ENCODE data around the gene MYH14. TPM values are rescaled to one million over a fixed set of nuclear protein-coding genes. Genes with fewer than 3 reads are reported as not detected.
"Not testable (repeated sequence)": the region's sequence is repeated elsewhere in the genome, so short reads cannot be mapped to it uniquely, and the experiment has no call there.

MYH14 gene
- total and polyA plus RNA-seq, 9 donors, result 11.3 to 49.7 (median 32.9) TPM

DNA sequence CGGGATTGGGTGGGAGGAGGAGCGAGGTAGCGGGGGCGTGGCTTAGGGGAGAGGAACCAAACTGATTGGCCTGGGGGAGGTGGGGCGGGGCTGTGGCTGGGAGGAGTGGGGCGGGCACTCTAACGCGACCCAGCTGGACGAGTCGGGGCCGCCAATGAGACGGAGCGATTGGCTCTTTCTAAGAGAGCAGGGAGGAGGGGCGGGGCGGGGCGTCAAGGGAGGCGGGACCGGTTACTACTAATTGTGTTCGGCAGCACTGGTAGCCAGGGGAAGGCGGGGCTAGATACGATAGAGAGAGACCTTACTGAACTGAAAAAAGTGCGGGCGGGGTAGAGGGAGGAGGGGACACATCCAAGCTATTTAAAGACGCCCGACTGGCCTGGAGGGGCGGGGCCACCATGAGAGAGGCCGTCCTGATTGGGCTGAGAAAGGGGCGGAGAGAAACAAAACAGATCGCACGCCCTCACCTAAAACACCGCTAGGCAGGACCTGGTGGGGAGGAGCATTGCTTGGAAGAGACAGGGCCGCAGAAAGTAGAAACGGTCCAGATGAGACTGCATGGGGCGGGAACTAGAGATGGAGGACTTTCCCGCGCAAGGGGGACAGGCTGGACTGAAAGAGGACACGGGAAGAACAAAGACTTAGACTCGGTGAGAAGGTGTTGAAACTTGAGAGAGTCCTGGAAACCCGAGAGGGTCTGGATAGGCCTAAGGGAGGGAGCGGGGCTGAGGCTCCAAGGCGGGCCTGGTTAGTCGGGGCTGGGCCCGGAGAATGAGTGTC is 125.9 kb downstream of the MYH14 start, which contains the start of gene KCNC3:
Gene KCNC3, minus strand, starts transcription at position 232 of the 780 bp plus-strand sequence. CDS start 295 bp downstream, outside the sequence.
- Histone ChIP-seq H3K4me3 (ENCODE audit: low read length) (peak within 1 kb of the TSS; percentile 31), H3K27ac (ENCODE audit: low read length) (peak within 1 kb of the TSS; percentile 84), H3K9me3 (replicated peaks; ENCODE audit: control insufficient read depth, low read depth, low read length) (no peaks in the 10 kb centered on the region), H3K36me3 (ENCODE audit: control insufficient read depth, insufficient read depth, low read length) (no peaks in the 10 kb centered on the region), H3K27me3 (ENCODE audit: control insufficient read depth, insufficient read depth, low read length) (peaks cover 80% of the 10 kb centered on the region), H3K4me1 (ENCODE audit: control insufficient read depth, insufficient read depth, low read length) (peaks cover 52% of the 10 kb centered on the region)
- peak; percentile 97 for DNase-seq
- WGBS (ENCODE audit: insufficient coverage), result 2% methylated on average over 39 of the region's 43 CpGs

DNA sequence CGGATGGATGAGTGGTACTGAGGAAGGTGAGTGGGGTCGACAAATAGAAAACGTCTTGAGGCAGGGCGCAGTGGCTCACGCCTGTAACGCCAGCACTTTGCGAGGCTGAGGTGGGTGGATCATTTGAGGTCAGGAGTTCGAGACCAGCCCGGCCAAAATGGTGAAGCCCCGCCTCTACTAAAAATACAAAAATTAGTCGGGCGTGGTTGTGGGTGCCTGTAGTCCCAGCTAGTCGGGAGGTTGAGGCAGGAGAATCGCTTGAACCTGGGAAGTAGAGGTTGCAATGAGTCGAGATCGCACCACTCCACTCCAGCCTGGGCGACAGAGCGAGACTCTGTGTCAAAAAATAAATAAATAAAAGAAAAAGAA is 126.5 kb downstream of the MYH14 start:
- peaks cover 82% of the 10 kb centered on the region for H3K27me3 ChIP-seq (ENCODE audit: control insufficient read depth, insufficient read depth, low read length)
- not testable (repeated sequence) for H3K9me3 ChIP-seq (replicated peaks; ENCODE audit: control insufficient read depth, low read depth, low read length); H3K36me3 ChIP-seq (ENCODE audit: control insufficient read depth, insufficient read depth, low read length); DNase-seq
- 0% methylated on average over 8 of the region's 18 CpGs for WGBS (ENCODE audit: insufficient coverage)
- H3K27ac ChIP-seq (ENCODE audit: low read length), result peak overlapping the region; percentile 84
- peak overlapping the region; percentile 25 for H3K4me3 ChIP-seq (ENCODE audit: low read length)
- H3K4me1 ChIP-seq (ENCODE audit: control insufficient read depth, insufficient read depth, low read length), result peaks cover 52% of the 10 kb centered on the region

DNA sequence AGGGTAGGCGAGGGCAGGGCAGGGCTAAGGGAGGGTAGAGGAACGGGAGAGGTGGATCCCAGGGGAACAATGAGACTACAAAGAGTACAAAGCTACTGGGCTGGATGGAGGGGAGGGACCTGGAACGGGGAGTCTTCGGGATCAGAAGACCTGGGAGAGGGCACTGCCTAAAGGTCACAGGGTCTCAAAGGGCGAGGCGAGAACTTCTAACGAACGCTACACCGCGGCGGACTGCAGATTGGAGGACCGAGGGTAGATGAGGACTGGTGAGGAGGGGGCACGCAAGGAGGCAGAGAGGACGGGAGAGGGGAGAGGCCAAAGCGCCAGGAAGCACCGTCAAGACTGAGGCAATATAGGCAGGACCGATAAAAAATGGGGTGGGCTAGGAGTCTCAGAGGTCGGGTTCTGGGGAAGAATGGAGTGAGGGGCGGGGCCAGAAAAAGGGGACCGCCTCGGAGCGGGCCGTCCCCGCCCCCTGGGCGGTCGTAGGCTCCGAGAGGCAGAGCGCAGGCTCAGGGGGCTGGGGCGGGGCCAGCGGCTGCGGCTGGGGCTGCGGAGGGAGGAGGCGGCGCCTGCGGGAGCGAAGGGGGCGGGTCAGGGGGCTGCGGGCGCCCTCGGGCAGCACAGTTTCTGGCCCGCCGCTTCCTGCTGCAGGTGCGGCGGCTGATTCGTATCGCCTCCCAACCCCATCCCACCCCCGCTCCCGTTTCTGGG is 127.1 kb downstream of the MYH14 start:
- Histone ChIP-seq H3K4me1 (ENCODE audit: control insufficient read depth, insufficient read depth, low read length) (peaks cover 49% of the 10 kb centered on the region), H3K27ac (ENCODE audit: low read length) (peak overlapping the region; percentile 29), H3K36me3 (ENCODE audit: control insufficient read depth, insufficient read depth, low read length) (no peaks in the 10 kb centered on the region), H3K27me3 (ENCODE audit: control insufficient read depth, insufficient read depth, low read length) (peaks cover 82% of the 10 kb centered on the region), H3K9me3 (replicated peaks; ENCODE audit: control insufficient read depth, low read depth, low read length) (no peaks in the 10 kb centered on the region), H3K4me3 (ENCODE audit: low read length) (peak overlapping the region; percentile 31)
- WGBS (ENCODE audit: insufficient coverage), result 1% methylated on average over 46 of the region's 48 CpGs
- peak; percentile 74 for DNase-seq

DNA sequence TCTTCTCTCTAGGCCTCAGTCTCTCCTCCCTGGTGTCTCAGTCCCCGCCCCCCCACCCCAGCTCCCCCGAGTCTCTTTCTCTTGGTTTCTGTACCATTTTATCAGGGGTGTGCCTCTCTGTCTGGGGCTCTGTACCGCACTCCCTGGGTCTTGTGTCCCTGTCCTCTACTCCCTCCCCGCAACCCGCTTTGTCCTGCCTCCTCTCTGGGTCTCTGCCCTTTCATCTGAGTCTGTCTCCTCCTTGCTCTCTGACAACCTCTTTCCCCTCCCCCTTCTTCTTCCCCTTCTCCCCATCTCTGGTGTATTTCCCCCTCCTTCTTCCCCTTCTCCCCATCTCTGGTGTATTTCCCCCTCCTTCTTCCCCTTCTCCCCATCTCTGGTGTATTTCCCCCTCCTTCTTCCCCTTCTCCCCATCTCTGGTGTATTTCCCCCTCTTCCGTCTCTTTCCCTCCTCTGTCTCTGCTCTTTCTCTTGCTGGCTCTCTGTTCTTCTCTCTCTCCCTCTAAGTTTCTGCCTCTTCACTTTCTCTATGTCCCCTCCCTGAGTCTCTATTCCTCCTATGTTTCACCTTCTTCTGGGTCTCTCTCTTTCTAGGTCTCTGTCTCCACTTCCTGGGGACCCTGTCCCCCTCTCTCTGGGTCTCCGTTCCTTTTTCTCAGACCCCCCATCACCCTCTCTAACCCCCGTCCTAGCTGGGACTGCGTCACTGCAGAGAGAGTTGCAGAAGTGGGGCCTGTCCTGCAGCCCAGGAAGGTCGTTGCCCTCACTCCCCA is 128.0 kb downstream of the MYH14 start:
- peaks cover 75% of the 10 kb centered on the region for H3K27me3 ChIP-seq (ENCODE audit: control insufficient read depth, insufficient read depth, low read length)
- no peaks in the 10 kb centered on the region for H3K36me3 ChIP-seq (ENCODE audit: control insufficient read depth, insufficient read depth, low read length)
- H3K4me1 ChIP-seq (ENCODE audit: control insufficient read depth, insufficient read depth, low read length), result peaks cover 44% of the 10 kb centered on the region
- no peaks in the 10 kb centered on the region for H3K9me3 ChIP-seq (replicated peaks; ENCODE audit: control insufficient read depth, low read depth, low read length)
- DNase-seq, result no peak
- peak overlapping the region; percentile 53 for H3K27ac ChIP-seq (ENCODE audit: low read length)
- H3K4me3 ChIP-seq (ENCODE audit: low read length), result no peak overlapping the region
- 13% methylated on average over 9 of the region's 10 CpGs for WGBS (ENCODE audit: insufficient coverage)

DNA sequence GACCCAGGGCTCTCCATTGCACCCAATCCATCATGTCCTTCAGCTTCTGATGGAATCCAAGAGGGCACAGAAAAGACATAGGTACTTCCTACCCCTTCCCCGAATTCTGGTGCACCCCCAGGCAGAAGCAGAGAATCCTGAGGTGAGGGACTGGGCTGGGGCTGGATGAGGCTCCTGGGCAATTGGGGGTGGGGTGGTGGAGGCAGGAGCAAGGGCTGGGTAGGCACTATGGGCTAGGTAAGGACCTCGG is 128.5 kb downstream of the MYH14 start:
- peaks cover 44% of the 10 kb centered on the region for H3K4me1 ChIP-seq (ENCODE audit: control insufficient read depth, insufficient read depth, low read length)
- no peaks in the 10 kb centered on the region for H3K9me3 ChIP-seq (replicated peaks; ENCODE audit: control insufficient read depth, low read depth, low read length)
- peaks cover 69% of the 10 kb centered on the region for H3K27me3 ChIP-seq (ENCODE audit: control insufficient read depth, insufficient read depth, low read length)
- H3K4me3 ChIP-seq (ENCODE audit: low read length), result no peak overlapping the region
- DNase-seq, result no peak
- no peaks in the 10 kb centered on the region for H3K36me3 ChIP-seq (ENCODE audit: control insufficient read depth, insufficient read depth, low read length)
- H3K27ac ChIP-seq (ENCODE audit: low read length), result peak overlapping the region; percentile 53
- no CpG with 5 or more reads among the region's 2 CpGs for WGBS (ENCODE audit: insufficient coverage)

DNA sequence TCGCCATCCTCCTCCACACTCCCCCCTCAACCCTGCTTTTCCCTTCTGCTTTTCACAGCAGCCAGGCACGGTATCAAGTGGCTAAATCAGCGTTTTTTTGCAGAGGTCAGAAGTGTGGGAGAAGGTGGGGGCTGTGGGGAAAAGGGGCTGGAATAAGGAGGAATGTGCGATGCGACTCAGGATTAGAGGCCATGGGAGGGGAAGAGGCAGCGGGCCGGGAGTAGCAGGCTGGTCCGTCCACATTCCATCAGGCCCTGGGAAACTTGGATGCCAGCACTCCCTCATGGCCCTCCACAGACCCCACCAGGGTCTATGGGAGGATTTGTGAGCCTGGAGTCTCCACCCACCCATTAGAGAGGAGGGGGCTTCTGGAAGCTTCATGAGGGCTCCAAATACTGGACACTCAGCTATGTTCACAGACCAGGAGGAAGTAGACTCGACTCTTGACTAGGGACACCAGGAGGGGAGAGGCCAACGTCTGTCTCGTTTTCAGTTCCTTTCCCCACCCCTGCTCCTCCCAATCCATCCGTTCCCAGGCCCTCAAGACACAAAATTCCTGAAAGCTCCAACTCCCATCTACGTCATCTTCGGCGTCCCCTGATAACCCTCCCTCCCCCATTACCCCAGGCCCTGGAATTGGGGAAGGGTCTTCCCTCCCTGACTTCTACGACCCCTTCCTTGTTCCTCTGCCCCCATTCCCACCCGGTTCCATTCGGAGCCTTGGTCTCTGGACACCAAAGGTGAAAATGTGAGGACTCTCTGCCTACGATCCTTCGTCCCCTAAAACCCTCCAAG is 129.0 kb downstream of the MYH14 start:
- 6% methylated on average over 10 of the region's 20 CpGs for WGBS (ENCODE audit: insufficient coverage)
- Histone ChIP-seq H3K27ac (ENCODE audit: low read length) (peak overlapping the region; percentile 88), H3K4me1 (ENCODE audit: control insufficient read depth, insufficient read depth, low read length) (peaks cover 44% of the 10 kb centered on the region), H3K27me3 (ENCODE audit: control insufficient read depth, insufficient read depth, low read length) (peaks cover 64% of the 10 kb centered on the region), H3K4me3 (ENCODE audit: low read length) (peak overlapping the region; percentile 53), H3K36me3 (ENCODE audit: control insufficient read depth, insufficient read depth, low read length) (no peaks in the 10 kb centered on the region), H3K9me3 (replicated peaks; ENCODE audit: control insufficient read depth, low read depth, low read length) (no peaks in the 10 kb centered on the region)
- DNase-seq, result peak; percentile 57

DNA sequence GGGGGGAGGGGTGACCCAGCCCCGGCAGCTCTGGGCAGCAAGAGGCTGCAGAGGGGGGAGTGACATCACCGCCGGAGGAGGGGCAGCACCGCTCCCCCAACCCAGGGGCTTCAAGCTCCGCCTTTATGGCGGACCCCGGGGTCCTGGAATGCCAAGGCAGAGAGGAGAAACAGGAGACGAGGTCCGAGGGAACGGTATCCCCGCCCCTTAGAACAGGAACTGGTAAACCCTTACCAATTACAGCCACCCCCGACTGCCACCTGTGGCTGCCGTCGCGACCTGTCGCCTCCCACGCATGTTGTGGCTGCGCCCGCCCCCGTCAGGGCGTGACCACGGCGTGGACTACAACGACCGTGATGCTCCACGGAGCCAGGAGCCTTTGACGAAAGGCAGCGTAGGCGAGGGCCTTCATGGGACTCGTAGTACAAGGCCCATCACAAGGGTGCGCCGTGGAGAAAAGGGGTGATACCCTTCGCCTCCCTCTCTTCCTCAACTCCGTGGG is 129.9 kb downstream of the MYH14 start:
- WGBS (ENCODE audit: insufficient coverage), result under 1% methylated on average over 29 of the region's 34 CpGs
- Histone ChIP-seq H3K27ac (ENCODE audit: low read length) (peak overlapping the region; percentile 88), H3K27me3 (ENCODE audit: control insufficient read depth, insufficient read depth, low read length) (peaks cover 57% of the 10 kb centered on the region), H3K9me3 (replicated peaks; ENCODE audit: control insufficient read depth, low read depth, low read length) (no peaks in the 10 kb centered on the region), H3K36me3 (ENCODE audit: control insufficient read depth, insufficient read depth, low read length) (no peaks in the 10 kb centered on the region), H3K4me1 (ENCODE audit: control insufficient read depth, insufficient read depth, low read length) (peaks cover 39% of the 10 kb centered on the region), H3K4me3 (ENCODE audit: low read length) (peak overlapping the region; percentile 53)
- DNase-seq, result peak; percentile 87

DNA sequence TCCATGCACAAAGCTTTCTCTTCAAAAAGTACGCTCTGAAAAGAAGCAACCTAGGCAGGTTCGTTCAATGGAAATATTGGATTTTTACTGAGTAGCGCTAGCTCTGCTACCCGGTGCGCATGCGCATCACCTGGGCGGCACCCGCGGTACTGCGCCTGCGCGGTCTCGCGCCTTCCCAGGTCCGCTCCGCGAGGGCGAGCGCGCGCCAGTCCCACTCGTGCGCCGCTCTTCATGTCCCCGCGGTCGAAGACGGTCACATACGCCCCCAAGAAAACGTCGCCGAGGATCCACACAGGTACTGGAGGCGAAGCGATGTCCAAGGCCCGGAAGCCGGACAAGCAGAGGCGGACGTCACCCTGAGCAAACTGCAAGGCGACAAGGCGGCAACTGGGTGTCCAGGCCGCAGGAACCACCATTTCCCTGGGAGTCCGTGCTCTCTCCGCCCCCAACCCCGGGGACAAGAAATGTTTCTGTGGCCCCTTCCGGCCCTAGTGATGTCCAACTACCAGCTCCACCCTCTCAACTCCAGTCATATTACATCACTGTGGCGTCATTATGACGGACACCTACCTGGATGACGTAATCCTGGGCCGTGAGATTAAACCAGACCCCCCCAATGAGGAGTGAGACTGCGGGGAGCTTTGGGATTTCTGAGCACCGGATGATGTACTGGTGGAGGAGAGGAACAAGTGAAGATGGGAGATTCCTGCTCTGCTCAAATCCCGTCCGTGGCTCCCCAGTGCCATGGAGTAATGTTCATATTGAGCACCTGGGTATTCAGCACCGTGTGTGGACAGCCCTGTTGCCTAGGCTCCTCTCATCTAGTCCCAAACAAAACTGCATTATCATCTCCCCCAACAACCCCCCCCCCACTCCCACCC is 130.6 kb downstream of the MYH14 start:
- Histone ChIP-seq H3K27me3 (ENCODE audit: control insufficient read depth, insufficient read depth, low read length) (peaks cover 54% of the 10 kb centered on the region), H3K9me3 (replicated peaks; ENCODE audit: control insufficient read depth, low read depth, low read length) (no peaks in the 10 kb centered on the region), H3K4me3 (ENCODE audit: low read length) (peak overlapping the region; percentile 53), H3K27ac (ENCODE audit: low read length) (peak overlapping the region; percentile 55), H3K4me1 (ENCODE audit: control insufficient read depth, insufficient read depth, low read length) (peaks cover 37% of the 10 kb centered on the region), H3K36me3 (ENCODE audit: control insufficient read depth, insufficient read depth, low read length) (no peaks in the 10 kb centered on the region)
- DNase-seq, result peak; percentile 75
- WGBS (ENCODE audit: insufficient coverage), result 2% methylated on average over 45 of the region's 54 CpGs
